Brain pericyte (primary cell): ENCODE measurements around the gene TBC1D16.

ENCODE experiments used
- DNase-seq: peaks from one replicate; pipeline ENCODE4 v3.0.0-alpha.2; 2012; ENCODE audit warnings: low read depth, low spot score

Gene TBC1D16

DNA sequence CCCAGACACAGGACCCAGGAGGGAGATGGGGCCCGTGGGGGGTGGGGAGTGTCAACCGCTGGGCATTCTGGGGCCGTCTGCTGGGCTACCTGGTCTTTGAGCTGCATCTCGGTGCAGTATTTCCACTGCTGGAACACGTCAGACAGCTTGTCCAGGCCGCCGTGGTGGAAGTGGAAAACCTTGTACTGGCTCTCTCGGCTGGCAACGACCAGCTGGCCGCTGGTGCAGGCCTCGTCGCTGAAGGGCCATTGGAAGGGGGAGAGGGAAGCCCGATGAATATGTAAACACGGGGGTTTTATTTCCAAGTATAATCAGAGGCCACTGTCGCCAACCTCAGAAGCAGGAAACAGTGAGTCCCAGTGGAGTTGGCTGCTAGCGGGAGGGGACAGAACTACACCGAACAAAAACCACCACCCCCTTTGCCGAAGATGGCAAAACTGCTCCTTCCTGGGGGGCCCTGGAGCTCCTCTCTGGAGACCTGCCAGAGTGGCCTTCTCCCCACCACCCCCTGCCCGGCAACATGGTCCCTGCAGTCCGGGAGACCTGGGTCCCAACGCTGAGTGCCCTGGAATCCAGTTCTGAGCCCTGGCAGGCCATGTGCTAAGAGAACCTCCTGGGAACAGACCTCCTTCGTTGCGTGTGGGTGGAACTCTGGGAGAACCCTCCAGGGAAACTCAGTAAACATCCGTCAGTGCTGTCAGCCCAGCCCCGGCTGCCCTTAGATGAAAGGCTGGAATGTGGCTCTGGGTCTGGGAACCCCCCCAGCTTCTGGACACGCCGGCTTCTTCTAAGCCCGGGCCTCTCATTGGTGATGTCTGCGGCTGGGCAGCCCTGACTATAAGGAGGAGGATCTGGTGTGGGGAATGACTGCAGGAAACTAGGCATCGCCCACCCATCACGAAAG, 84.1 kb downstream of the TBC1D16 start:
- DNase-seq = no peak

DNA sequence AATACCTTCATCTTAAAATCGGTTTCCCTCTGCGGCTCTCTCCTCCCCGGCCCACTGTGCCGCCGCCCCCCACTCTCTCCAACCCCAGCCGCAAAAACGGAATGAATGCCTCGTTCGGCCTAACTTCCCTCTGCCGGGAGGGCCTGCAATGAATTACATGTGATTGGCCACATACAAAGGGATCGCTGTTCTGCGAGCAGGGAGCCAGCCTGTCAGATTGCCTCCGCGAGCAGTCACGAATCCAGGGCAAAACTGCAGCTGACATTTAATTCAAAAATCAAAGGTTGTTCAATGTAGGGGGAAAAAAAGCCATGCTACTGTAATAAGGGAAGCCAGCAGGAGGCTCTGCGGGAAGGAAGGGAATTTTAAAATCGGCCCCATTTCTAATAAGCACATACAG, 84.9 kb downstream of the TBC1D16 start:
- no peak for DNase-seq

DNA sequence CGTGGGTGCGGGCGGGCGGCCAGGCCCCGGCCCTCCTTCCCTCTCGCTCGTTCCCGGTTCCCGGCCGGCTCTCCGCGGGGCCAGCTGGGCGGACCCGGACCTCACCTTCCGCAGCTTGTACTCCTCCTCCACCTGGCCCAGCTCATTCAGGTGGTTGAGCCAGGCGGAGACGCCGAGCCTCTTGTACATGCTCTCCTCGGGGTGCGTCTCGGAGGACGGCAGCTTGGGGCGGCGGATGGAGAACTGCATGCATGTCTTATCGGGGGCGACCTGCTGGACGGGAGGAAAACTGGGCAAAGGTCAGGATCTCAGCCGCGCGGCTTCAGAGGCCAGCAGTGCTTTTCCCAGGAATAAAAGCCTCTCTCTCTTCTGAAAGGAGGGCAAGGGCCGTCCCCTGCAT, 85.4 kb downstream of the TBC1D16 start:
- no peak for DNase-seq

DNA sequence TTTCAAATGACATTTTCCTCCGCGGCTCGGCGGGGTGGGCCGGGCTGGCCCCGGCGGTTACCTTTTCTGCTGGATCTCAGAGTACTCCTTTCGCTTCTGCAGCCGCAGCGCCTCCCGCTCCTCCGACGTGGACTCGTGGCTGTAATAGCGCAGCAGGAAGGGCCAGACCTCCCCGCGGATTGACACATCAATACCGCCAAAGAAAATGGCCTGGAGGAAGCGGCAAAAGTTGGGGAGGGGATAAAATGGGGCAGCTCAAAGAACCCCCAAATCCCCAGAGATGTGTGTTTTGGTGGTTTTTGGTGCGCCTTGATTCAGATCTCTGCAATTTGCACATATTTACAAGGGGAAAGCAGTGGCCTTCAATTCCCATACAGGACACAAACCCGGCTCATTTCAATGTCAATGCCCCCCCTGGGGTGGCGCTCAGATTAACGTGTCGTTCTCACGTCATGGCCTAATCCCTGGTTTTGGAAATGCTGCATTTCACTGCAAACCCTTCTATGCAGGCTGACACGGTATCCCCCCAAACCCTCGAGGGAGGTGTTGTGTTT, 85.9 kb downstream of the TBC1D16 start:
- DNase-seq = no peak

DNA sequence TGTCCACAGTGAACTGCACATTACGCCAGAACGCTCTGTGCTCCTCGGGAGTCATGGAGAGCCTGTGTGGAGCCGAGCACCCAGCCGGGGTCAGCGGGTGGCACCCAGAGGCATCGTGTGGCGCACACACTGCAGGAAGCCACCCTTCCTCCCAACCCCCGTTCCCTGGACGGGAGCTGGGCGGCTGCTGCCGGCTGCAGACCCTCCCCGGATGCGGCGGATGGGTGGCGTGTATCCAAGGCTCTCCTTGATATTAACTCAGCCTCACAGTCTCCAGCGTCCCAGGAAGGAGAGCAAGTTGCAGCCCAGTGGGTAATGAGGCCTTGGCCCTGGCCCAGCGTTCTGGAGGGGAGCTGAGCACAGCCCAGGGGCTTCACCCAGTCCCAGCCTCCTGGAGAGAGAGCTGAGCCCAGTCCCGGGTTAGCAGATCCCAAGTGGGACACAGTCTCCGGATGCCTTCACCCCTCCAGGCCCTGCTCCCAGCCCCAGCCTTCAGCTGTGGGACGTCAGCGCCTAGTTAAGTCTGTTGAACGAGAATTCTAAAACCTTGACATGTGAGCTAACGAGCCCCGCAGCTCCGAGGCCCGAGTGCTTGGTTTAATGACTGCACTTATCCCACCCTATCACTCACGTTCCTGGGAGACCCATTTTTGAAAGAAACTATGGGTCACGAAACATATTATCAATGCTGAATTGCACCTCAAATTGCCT, 86.6 kb downstream of the TBC1D16 start:
- DNase-seq = no peak

DNA sequence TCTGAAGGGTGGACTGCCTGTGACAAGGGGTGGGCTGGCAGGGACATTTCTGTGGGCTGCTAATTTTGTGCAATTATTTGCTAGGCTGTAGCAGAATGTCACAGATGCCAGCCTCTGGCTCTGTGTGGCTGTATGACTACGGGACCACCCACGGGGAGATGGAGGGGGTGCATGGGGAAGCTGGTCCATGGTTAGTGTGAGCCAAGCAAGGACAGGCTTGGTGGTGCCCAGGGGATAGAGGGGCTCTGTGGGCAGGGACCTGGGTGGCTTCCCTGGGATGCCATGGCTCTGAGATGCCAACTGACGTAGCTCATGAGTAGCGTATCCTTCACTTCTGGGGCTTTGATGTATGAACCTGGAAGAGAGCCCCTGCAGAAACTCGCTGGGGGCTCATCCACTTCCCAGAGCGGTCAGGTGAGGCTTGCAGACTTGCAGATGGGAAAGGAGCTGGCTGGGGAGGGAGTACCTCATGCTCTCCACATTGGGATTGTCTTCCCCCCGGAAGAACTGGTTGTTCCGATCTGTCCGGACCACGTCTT, 87.2 kb downstream of the TBC1D16 start:
- no peak for DNase-seq

DNA sequence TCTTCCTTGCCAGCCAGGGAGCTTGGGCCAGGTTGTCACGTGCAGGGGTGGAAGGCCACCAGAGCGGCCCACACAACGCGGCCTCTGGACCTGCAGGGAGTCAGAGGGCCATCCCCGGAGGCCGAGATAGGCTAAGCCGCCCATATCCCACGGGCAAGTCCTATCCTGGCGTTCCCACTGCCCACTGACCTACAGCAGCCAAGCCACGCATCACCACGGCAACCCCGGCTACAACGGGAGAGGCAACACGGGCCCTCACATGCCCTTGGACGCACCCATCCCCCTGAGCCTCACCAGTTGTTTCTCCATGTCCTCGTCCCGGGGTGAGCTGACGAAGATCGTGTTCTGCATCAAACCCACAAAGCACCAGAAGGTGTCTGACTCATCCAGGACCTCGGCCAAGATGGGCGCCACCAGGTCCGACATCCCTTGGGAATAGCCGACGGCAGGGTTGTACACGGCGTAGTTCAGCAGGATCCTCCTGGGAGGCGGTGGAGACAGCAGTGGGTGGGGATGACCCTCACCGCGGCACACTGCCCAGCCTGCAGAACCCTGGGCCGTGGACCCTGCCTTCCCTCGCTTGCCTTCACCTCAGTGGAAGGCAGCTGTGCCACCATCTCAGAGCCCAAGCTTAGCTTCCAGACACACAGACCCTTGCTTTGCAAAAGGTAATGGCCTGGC, 88.2 kb downstream of the TBC1D16 start:
- no peak for DNase-seq

DNA sequence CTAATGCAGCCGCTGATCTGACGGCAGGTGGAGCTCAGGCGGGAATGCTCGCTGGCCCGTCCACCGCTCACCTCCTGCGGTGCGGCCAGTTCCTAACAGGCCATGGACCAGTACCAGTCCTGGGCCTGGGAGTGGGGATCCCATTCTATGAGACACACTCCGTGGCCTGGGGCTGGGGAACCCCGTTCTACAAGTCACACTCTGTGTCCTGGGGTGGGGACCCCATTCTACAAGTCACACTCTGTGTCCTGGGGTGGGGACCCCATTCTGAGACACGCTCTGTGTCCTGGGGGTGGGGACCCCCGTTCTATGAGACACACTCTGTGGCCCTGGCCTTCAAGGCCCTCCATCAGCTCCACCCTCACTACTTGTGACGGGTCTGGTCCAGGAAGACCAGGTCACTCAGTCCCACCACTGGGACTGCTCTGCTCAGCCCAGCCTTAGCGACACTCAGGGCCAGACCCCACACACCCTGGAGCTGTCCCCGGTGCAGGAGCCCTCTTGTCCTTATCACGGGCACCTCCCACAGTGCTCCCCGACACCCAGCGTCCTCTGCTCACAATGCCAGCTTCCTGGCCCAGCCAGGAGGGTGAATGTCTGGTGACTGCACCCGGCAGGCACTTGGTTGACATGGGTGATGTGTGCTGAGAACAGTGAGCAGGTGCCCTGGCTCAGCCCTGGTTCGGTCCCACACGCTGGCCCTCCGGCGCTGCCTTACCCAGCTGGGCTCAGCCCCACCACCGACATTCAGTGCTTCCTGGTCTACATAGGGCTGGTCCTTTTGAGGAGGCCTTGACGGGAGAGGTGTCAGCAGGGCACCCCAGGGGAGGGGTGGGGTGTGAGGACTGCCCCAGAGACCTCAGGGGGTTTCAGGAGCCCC, 89.1 kb downstream of the TBC1D16 start:
- no peak for DNase-seq

DNA sequence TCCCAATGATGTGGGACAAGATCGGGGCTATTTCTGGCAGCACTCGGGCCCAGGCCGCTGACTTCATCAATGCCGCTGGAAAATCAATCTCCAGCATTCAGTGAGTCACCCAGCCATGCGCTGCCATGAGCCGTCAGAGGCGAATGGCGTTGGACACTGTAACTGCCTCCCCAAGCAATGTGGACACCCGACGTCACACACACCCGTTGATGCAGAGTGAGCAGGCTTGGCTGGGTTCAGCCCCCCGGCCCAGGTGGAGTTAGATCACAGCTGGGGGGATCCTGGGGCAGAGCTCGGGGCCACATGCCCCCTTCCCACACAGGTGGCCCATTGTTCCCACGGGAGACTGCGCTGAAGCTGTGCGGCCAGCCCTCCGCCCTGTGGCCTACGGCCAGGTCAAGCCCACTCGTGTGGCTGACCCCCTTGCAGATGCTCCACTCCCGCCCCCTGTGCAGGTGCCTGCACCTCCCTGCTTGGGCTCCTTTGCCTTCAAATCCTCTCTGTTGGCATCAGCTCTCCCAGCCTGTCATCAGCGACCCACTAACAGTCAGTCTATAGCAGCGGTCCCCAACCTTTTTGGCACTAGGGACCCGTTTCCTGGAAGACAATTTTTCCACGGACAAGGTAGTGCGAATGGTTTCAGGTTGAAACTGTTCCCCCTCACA, 89.9 kb downstream of the TBC1D16 start:
- DNase-seq = no peak

DNA sequence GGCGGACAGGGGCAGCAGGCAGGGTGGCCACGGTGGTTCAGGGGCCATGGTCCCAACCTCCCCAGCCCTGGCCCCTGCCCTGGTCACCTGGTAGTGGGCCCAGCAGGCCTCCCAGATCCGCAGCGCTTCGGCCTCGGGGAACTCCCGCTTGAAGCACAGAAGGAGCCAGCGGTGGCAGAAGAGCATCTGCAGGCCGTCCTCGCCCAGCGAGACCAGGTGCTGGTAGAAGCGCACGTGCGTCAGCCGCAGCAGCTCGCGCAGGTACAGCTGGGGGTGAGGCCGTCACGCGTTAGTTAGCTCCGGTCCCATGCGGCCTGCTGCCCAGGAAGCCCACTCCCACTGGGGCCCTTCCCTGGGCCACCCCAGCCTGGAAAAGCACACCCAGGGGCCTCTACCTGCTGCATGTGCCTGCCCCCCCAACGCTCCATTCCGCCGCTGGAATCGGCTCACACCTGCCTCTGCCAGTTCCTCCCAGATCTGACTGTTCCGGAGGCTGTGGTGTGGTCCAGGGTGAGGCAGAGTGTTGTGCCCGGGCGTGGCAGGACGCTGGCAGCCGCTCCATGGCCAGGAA, 90.8 kb downstream of the TBC1D16 start:
- DNase-seq = no peak

DNA sequence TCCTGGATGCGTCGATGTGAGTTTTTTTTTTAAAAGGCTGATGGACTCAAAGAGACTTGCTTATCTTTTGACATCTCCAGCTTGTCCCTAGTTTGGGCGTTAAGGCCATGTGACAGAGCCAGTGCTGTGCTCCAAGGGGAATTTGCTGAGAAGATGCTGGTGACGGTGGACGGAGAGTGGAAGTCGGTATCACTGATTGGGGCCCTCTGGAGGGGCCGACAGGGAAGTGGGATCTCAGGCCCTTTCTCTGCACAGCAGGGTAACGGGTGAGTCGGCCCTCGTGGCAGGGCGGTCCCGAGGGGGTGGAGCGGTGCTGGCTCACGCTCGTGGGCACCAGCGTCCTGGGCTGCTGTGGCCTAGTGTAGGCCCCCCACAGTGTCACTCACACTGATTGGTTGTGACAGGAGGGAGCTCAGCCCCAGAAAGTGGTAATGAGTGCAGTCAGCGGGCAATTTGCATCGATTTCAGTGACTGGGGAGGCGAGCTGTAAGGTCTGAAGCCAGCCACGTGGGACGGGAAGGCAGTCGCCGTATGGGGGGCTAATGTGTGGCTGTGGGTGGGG, 91.3 kb downstream of the TBC1D16 start:
- DNase-seq = no peak

DNA sequence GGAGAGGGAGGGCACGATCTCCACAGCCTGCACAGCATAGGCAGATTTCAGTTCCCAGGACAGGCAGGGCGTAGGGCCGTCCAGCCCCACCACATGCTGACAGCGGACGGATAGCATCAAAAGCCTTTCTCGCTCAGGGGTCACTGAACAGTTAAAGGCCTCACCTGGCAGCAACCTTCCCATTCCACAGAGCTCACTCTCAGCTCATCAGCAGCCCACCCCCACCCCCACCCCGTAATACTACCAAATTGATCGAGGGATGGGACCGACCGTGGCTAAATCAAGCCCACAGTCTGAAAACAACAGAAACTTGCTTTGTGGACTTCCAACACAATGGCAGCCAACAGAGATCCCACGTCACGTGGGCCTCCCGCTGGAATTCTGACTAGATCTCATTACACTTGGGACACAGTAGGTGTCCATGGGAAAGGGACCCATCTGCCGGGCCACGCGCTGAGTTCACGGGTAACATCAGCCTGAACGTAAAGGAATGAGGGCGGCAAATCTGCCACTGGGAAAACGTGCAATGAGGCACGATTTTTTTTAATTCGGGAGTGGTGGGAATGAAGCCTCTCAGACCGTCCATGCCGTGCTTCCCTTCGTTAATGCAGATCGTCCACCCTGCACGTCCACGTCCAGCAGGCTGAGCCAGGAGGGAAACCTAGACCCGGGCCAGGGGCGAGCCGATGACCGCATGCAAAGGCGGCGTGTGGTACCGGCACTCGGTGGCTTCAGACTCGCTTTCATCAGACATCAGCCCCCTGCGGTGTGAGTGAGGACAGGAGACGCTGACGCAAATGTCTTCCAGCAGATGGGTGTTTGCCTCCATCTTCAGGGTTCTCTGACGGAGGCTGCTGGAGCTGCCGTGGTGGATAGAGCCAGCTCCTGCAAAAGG, 92.1 kb downstream of the TBC1D16 start:
- DNase-seq = no peak

DNA sequence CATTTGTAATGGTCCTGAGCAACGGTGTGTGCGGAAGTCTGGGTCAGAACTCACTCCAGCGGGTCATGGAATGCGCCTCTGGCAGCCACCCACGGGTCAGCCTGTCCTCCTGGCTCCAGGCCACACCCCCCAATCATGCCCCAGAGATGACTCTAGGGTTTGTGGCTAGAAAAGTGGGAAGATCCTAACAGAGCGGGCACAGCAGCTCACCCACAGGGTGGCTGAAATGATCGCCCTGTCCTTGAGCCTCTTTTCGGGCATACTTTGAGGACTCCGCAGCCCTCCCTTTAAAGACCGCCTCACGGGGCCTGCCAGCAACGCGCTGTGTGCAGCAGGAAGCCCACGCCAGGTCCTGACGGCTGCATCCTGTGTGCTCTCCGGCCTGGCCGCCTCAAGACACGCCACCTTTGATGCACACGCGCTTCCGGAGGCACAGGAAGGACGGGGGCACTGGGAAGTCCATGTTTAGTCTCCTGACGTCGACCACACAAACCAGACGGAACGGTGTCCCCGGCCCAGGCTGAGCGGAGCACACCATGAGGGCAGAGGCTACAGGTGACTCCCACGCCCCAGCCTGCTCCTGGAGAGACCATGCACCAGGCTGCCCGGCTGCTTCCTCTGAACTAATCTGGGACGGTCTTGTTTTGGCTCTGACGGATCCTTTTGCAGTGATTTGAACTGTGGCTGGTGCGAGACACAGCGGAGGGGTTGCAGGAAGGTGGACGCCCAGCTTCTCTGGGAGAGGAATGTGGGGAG, 92.9 kb downstream of the TBC1D16 start:
- no peak for DNase-seq

DNA sequence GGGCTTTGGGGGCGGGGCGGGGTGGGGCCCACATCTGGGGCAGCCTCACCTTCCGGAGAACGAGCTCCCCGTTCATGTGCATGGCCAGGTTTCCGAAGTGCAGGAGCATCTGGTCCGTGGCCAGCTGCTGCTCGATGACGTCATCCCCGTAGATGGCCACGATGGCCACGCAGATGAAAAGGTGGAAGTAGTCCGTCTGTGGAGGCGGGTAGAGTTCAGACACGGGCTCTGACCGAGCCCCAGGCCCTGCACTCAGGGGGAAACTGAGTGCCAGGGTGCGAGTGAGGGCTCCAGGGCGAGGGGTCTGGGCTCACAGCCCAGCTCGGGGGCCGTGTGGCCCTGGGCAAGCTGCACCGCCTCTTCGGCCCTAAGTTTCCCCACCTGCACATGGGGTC, 93.7 kb downstream of the TBC1D16 start:
- no peak for DNase-seq

DNA sequence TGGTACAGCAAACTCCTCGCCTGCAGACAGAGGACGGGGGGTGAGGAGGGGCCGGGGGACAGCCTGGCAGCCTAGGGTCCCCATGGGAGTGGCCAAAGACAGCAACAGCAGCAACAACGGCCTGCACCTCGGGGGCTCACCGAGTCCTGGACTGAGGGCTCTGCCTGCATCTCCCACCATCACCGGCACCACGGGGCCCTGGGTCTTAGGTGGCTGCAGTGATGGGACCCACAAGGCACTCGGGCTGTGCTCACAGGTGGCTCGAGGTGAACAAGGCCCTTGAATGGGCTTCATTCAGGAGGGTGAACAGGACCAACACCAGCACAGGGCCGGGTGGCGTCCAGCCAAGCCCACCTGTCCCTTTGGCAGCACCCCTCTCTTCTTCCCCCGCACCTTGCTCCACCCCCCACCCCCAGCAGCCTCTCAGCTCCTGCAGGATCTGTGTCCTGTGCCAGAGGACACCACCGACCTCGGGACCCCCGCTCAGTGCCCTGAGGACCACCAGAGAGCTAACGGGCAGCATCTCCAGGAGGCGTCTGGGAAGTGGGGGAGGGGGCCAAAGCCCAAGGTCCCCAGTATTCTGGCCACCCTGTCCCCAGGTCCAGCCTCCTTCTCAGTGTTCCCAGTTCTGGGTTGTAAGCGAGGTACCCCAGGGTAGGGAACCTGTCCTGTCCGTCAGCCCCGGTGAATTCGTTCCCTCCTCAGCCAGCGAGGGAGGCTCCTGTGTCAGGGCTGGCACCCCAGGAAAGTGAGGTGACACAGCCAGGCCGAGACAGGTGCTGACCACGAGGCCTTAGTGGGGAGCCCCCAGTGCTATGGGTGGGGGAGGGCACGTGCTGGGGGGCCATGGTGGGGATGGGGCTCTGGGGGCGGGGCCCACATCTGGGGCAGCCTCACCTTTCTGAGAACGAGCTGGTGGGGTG, 94.3 kb downstream of the TBC1D16 start:
- no peak for DNase-seq

DNA sequence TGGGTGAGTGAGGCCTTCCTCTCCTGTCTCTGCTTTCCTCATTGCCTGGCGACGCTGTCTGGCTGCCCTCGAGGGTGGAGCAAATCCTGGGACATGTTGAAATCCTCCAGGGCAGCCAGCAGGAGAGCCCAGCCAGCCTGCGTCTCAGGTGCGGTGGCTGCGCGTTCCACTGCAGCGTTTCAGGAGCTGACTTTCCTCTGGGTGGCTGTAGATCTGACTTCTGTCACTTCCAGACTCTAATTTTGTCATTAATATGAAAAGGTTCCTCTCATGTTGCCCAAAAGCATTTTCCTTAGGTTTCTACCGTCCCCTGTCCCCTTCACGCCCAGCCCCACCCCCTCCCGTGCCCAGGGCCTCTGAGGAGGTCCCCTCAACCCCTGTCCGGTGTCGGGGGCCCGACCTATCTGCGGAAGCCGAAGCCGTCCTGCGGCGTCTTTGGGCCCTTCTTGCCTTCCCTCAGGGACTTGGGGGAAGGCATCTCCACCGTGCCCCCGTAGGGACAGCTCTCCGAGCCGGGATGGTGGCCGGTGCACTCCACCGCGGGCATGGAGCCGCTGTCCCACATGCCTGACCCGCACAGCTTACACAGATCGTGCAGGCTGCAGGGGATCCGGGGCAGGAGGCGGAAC, 95.1 kb downstream of the TBC1D16 start:
- no peak for DNase-seq
